DMS114 treated with DMSO at 0.1 percent for 48 hours (cell line): ENCODE measurements around the gene MED16.
A peak's percentile ranks its signal among the peaks of the same experiment; 100 is the strongest.

Source experiments
- DNase-seq: peaks from one replicate; lab custom pipeline; 2025; ENCODE audit not compliant: unreplicated experiment; lab: John Stamatoyannopoulos, UW

The MED16 gene

DNA sequence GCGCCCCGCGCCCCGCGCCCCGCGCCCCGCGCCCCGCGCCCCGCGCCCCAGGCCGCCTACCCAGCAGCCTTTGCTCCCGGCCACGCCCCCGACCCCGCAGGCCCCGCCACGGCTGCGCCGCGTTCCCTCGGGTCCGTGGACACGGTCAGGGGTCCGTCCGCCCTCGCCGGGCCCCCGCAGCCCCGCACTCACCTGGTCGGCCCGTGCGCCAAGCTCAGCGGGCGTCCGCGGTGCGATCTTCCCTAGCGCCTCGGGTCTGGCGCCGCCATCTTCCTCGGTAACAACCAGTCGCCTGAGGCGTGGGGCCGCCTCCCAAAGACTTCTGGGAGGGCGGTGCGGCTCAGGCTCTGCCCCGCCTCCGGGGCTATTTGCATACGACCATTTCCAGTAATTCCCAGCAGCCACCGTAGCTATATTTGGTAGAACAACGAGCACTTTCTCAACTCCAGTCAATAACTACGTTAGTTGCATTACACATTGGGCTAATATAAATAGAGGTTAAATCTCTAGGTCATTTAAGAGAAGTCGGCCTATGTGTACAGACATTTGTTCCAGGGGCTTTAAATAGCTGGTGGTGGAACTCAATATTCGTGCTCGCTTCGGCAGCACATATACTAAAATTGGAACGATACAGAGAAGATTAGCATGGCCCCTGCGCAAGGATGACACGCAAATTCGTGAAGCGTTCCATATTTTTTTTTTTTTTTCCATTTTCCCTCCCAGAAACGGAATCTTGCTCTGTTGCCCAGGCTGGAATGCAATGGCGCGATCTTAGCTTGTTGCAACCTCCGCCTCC, at the start of gene MED16, which contains the start of gene RNU6-9:
MED16 (minus strand) TSS at position 294 of the 796 bp plus-strand sequence. CDS start 2,056 bp downstream, outside the sequence.
RNU6-9 (plus strand) TSS at position 591 of the 796 bp plus-strand sequence.
- DNase-seq, result peak; percentile 72

DNA sequence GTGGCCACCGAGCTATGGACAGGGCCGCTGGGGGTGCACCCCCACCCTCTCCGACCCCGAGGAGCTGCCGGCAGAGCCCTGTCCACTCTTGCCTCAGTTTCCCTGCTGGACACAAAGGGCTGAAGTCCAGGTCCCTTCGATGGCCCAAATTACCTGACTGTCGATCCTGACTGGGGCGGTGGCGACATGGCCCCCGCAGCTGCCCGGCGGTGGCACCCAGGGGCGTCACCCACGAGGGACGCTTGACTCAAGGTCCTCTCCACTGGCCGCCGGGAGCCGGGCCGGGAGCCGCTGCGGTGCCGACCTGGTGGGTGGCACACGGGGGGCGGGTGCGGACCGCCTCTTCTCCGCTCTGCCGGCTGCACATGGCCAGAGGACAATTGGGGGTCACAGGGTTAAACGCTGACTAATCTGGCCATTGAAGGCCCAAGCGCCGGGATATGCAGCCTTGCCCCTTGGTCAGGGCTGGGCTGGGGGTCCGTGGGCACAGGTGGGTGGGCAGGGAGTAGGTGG, 49.2 kb upstream of the MED16 start:
- DNase-seq, result no peak

- DNase-seq, result no peak
Observed at GRCh38 chr19:941292-942132, 48.5 kb upstream of the MED16 start.

DNA sequence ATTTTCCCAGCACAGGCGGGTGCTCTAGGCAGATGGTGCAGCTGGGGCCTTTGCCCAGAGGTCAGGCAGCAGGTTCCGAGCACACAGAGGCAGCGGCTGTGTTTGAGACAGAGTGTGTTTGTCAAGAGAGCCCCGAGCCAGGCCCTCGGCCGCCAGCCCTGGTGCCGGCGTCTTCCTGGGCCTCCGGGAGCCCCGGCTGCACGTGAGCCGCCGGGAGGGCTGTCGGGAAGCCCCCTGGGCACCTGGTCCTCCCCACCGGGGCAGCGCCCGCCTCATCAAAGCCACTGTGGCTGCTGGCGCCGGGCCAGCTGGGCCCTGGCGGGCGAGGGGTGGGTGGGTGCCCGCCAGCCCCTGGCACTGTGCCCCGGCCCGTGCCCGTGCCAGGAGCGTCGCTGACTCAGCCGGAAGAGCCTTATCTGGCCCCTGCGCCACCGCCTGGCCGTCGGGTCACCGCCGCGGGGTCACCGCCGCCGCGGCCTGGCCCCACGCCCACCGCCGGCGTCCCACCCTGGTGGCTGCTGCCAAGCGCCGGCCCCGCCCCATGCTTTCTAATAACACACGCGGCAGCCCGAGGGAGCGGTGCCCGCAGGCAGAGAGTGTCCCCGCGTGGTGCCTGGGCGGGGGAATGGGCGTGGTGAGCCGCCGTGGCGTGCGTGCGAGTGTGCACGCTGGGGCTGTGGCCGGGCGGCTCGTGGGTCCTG, 47.8 kb upstream of the MED16 start:
- no peak for DNase-seq

DNA sequence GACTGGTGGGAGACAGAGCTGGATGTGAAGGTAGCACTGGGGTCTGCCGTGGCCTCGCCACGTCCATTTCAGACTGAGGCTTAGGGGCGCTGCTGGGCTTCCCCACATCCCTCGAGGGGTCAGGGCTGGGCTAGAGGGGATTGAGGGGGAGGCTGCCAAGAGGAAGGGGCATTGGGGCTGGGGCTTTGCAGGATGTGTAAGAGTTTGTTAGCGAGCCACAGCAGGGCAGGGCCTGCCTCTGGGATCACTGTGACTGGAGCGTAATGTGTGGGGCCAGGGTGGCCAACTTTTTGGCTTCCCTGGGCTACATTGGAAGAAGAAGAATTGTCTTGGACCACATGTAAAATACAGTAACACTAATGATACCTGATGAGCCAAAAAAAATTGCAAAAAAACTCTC, 46.9 kb upstream of the MED16 start:
- DNase-seq, result no peak

- DNase-seq, result no peak
Observed at GRCh38 chr19:939439-939838, 46.5 kb upstream of the MED16 start.

DNA sequence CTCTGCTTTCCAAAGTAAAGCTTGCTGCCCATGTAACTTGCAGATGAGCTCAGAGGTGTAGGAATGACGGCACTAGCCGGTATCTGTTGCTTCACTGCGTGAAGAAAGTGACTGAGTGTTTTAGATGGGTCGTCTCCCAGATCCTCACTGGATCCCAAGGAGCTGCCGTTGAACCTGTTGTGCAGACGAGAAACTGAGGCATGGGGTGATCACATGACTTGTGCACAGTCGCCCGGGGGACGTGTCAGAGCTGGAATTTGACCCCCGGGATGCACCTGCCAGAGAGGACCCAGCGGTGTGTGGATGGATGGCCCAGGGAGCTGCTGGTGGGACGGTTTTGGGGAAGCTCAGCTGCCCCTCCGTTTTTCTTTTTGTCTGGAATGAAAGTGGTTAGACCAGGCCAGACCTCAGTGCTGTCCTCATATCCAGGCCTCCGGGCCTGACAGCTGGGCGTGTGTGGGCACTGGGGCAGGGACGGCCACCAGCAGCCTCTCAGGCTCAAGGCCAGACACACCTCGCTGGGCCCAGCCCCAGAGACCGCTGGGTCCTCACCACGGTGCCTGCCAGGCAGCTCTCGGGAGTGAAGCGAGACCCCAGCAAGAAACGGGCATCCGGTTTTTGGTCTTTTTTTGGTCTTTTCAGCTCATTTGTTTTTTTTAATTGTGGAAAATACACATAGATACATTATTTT, 45.4 kb upstream of the MED16 start:
- no peak for DNase-seq

GRCh38 chr19:937259-937694, 44.3 kb upstream of the MED16 start:
- no peak for DNase-seq

GRCh38 chr19:936175-936546, 43.2 kb upstream of the MED16 start:
- DNase-seq, result no peak

GRCh38 chr19:934865-935479, 42.0 kb upstream of the MED16 start:
- no peak for DNase-seq

GRCh38 chr19:934197-934840, 41.3 kb upstream of the MED16 start:
- DNase-seq, result no peak

GRCh38 chr19:933553-933882, 40.5 kb upstream of the MED16 start:
- DNase-seq, result no peak

GRCh38 chr19:932648-933552, 39.9 kb upstream of the MED16 start:
- DNase-seq, result no peak

GRCh38 chr19:931860-932647, 39.1 kb upstream of the MED16 start:
- DNase-seq, result no peak

DNA sequence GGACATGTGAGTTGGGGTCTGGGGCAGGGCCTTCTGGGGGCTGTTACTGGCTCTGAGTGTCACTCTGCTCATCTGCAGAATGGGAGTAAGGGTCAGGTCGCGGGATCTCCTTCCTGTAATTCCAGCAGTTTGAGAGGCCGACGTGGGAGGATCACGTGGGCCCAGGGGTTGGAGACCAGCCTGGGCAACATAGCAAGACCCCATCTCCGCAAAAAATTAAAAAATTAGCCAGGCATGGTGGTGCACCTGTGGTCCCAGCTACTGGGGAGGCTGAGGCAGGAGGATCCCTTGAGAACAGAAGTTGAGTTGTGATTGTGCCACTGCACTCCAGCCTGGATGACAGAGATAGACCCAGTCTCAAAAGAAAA, 36.9 kb upstream of the MED16 start:
- no peak for DNase-seq

- DNase-seq, result no peak
Observed at GRCh38 chr19:929203-929890, 36.4 kb upstream of the MED16 start.

GRCh38 chr19:928471-929202, 35.6 kb upstream of the MED16 start:
- DNase-seq, result no peak
